ENCODE results near the gene SERPINA9.
"Not testable (repeated sequence)": the region's sequence is repeated elsewhere in the genome, so short reads cannot be mapped to it uniquely, and the experiment has no call there.

Gene SERPINA9

DNA sequence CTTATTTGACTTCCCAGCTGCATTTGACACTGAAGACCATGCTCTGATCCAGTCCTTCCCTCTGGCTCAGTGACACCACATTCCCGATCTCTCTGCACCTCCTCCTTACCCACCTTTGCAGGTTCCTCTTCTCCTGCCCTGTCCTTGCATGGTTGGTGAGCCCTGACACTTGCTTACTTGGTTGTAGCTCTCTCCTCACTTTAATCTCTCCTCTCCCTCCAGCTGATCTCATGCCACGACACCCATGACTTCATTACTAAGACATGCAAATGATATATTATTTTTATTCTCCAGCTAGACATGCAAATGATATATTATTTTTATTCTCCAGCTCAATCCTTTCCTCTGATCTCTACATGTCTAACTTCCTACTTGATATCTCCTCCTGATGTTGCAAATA is at the start of gene SERPINA9:
Gene SERPINA9, minus strand, starts transcription at position 175 of the 400 bp plus-strand sequence. CDS start 6,357 bp downstream, outside the sequence.
- DNase-seq, result no peak

DNA sequence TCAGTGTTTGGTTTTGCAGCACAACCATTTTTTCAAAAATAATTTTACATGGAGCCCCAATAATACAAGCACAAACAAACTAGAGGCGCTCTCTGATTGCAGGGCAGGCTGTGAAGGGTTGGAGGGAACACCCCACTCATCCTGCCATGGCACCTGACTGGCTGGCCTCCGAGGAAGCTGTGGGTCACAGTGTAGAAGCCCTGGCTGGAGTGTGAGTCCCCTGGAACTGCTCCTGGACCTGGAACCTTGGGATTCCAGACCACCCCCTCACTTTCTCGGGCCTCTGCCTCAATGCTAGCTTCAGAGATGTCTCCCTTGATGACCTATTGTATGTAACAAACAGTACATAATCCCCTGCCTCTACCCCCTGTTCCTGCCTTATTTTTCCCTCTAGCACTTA is 48.1 kb upstream of the SERPINA9 start:
- DNase-seq, result no peak

GRCh38 chr14:94523265-94523664 is 47.3 kb upstream of the SERPINA9 start:
- no peak for DNase-seq

DNA sequence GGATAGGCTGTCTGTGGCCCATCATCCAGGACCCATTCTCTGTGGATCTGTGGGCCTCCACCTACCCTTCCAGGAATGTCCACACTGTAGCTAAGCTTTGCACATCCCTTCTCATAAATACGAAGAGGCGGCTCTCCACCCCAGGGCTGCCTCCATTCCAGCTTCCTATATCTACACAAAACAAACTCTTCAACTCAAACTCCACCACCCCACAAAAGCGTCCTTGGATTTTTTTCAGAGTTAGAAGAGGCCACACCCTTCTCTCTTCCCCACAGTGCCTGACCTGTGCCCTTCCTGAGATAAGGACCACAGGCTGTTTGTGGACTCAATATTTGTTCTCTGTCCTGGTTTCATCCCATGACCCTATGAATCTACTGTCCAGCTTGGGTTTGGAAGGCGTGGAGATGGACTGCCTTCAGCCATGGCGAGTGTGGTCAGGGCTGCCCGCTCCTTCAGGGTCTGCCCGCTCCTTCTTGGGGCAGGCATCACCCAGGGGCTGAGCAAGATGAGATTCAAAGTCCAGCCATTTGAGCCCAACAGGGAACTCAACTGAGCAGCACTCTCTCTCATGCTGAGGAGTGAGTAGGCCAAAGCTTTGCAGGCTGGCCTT is 46.2 kb upstream of the SERPINA9 start:
- no peak for DNase-seq

- DNase-seq, result no peak
Measured at GRCh38 chr14:94521375-94522114, 45.5 kb upstream of the SERPINA9 start.

DNA sequence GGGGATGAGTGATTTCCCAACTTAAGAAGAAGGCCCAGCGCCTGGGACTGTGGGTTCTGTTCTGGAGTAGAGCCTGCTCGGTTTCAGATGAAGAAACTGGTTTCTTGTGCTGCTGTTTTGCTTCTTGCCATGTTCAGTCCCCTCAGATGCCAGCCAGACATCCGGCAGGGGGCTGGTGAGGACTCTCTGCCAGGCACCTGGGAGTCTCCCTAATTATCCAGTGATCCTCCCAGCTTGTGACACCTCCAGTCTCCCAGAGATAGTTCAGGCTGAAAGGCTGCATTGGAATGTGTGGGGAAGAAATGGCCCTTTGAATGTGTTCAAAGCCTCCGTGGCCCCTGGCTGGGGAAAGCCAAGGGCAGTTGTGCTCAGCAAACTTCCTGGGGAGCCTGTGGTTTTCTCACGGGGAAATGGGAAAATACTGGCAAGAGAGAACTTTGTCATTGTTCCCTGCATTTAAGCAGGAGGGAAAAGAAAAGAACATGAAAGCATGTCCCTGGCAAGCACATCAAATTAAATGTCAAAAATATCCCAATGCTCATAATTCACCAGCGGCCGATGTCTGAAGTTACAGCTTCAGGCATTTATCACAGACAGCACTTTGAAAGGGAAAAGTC is 41.8 kb upstream of the SERPINA9 start:
- DNase-seq, result no peak

- DNase-seq, result no peak
Measured at GRCh38 chr14:94517248-94517640, 41.2 kb upstream of the SERPINA9 start.

DNA sequence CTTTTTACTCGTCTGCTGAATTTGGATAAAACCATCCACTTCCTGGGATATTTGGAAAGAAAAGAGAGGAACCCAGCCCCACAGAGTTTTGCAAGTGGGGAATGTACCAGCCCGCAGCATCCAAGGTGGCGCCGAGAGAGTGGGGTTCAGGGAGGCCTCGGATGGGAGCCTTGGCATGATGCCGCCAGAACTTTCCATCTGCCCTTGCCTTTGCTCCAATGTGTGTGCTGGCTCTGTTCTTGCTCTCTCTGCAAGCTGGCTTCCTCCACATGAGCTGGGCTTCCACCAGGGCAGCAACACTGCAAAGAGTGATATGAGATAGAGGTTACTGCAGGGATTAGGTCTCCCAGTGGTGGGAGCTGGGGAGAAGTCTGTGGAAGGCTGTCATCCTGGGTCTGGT is 39.9 kb upstream of the SERPINA9 start:
- no peak for DNase-seq

DNA sequence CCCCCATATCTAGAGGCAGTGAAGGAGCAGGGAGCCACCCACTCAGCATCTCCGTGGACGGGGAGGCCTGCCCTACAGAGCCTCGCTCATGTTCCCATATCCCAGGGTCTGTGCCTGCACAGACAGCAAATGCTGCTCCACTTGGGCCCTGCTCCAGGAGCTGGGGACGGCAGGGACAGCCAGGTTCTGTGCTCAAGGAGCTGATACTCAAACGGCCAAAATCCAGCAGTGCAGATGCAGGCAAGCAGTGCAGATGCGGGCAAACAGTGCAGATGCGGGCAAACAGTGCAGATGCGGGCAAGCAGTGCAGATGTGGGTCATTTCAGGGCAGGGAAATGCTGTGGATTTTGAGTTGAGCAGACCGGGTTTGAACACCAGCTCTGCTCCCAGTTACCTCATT is 39.4 kb upstream of the SERPINA9 start:
- DNase-seq, result no peak

DNA sequence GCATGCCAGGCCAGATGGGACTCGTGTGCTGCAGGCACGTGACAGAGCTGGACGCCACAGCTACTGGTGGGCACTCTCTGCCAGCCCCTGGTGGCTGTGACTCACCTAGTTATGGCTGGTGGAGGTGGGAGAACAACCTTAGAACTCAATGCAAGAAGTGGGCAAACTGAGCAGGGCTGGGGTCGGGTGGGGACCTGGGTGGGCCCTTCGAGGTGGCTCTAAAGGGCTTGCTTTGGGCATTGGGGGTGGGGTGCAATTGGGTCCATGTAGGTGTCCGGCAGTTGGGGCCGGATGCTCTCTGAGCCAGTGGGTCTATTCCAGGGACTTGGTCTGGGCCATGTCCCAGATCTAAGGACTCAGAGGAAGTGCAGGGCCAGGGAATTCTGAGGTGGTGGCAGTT is 38.4 kb upstream of the SERPINA9 start:
- DNase-seq, result no peak

DNA sequence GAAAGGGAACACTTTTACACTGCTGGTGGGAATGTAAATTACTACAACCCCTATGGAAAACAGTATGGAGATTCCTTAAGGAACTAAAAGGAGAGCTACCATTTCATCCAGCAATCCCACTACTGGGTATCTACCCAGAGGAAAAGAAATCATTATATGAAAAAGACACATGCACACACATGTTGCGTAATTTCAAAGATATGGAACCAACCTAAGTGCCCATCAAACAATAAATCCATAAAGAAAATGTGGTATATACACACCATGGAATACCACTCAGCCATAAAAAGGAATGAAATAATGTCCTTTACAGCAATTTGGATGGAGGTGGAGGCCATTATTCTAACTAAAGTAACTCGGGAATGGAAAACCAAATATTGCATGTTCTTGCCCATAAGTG is 34.5 kb upstream of the SERPINA9 start:
- not testable (repeated sequence) for DNase-seq

- no peak for DNase-seq
Measured at GRCh38 chr14:94509356-94509755, 33.4 kb upstream of the SERPINA9 start, which contains the start of gene SERPINA12. Gene SERPINA12, minus strand, starts transcription at chr14:94509469. Its CDS starts 11,072 bp downstream, at chr14:94498397.

GRCh38 chr14:94505641-94506040 is 29.6 kb upstream of the SERPINA9 start:
- no peak for DNase-seq

DNA sequence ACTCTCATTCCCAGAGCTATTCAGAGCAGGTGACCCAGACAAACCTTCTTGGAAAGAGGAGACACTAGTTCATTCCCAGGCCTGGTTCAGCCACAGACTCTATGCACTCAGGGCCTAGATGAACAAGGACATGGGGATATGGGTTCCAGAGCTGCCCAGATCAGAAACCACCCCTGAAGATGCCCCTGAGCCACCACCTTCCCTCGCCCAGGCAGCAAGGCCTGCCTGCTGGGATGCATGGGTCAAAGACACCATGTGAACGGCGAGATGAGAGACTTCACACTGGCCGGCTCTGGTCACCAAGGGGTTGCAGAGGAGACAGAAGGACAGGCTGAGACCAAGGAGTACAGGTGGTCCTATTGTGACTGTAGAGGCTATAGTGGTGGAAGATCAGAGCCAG is 29.2 kb upstream of the SERPINA9 start:
- DNase-seq, result no peak

GRCh38 chr14:94501588-94502516 is 25.9 kb upstream of the SERPINA9 start:
- DNase-seq, result no peak

DNA sequence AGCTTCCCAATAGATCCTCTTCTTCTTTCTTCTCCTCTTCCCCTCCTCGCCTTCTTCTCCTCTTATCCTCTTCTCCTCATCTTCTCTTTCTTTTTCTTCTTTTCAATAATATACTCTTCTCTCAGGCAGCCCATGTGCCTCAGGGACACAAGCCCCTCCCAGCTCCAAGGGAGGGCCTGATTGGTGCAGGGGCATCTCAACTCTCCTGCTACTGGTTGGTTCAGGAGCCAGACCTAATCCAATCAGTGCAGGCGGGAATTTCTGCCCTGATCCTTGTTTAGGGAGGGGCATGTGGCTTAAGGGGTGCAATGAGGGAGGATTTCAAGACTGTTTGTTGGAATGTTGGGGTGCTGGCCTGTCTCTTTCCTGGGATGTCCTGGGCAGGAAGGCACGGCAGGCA is 24.3 kb upstream of the SERPINA9 start:
- no peak for DNase-seq

DNA sequence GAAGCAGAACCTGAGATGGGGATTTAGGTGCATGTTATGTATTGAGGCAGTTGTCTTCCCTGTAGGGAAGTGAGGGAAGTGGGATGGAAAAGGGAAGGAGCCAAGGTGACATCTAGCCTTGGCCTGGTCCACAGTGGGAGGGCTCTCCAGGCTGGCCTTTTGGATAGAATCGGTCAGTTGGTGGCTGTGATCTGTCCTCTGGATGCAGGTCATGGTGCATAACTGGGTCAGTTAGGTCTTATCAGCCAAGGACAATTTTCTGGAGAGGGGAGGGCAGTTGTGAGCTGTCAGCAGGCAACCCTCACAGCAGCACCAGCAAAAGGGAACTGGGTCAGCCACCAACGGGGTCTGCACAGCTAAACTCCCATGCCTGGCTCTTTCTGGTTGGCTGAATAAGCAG is 23.7 kb upstream of the SERPINA9 start:
- no peak for DNase-seq

DNA sequence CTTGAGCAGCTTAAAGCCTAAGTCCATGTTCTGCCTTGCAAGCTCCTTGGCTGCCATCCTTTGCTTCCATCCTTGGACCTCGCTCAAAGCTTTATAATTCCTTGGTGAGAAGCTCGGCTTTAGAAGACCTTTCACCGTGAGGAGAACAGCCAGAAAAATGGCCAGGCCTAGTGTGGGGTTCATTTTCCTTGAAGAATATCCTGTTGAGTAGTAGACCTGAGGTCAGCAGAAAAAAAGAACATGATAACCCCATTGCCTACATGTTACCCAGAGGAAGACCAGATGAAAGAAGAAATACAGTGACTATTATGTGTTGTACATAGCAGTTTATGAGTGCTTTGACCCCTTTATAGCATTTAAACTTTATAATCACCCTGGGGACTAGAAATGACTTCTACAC is 22.2 kb upstream of the SERPINA9 start:
- DNase-seq, result no peak

DNA sequence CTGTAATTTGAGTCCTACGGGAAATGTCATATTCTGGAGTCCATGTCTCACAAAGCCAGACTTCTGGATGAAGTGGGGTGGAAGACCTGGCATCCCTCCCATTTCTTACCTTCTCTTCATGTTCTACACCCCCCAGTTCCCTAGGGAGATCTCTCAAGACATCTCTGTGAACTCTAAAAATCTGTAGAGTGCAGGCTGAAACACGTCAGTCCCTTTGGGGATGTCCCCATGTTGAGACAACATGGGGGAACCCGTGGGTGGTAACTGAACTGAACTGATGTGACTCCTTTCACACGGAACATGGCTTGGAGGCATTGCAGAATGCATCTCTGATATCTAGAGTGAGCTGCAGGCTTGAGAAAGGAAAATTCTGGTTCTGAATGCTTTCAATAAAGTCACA is 18.1 kb upstream of the SERPINA9 start:
- no peak for DNase-seq

- DNase-seq, result no peak
Measured at GRCh38 chr14:94491511-94491910, 15.5 kb upstream of the SERPINA9 start.

DNA sequence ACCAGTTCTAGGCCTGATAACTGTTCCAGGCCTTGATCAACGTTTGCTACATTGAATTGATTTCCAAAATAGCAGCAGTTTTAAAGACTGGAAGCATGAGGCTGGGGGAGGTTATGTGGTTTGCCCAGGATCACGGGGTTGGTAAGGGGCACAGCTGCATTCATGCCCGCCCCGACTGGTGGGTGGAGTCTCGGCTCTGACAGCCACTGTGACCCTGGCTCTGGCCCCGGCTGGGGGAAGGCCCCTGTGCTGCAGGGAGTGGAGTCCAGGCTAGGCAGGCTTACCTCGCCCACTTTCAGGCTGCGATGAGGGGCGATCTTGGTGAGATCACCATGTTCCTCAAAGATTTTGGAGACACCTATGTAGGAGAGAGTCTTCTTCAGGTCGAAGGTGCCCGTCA is 13.3 kb upstream of the SERPINA9 start:
- no peak for DNase-seq

- DNase-seq, result no peak
Measured at GRCh38 chr14:94486883-94487282, 10.9 kb upstream of the SERPINA9 start.
